Measurements from ENCODE around the gene TEKTIP1.
"Not testable (repeated sequence)": the region's sequence is repeated elsewhere in the genome, so short reads cannot be mapped to it uniquely, and the experiment has no call there.

The TEKTIP1 gene

DNA sequence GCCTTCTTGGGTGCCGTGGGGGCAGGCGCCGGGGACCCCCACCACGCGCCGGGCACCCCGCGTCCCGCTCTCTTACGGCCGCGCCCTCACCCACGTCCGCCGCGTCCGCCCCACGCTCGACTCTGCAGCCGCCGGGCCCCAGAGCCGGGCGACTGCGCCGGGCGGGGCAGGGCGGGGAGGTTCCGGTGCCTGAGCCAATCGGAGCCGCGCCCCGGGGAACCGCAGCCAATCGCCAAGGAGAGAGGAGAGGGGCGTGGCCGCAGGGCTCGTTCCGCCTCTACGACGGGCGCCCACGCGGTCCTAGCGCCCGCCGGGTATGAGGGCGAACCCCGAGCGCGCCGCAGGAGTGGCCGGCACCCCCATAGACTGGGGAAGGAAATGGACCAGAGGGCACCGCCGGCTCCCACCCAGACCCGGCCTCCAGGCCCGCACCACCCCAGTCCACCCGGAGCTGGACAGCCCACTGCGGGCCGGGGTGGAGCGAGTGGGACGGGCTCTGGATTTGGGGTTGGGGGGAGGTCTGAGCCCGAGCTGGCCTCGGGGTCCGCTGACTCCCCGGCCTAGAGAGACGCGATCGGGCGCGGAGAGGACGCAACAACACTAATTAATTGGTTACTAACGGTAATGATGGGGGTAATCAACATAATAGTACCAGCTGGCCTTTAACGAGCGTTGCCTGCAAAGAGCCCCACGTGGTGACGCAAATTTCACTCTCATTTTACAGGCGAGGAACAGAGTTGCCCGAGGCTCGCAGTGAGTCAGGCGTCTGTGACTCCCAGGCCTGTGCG lies 18.7 kb downstream of the TEKTIP1 start, which contains the start of gene MFSD12:
MFSD12 (minus strand) TSS at position 126 of the 788 bp plus-strand sequence. CDS start 183 bp downstream, outside the sequence.
- DNase-seq (ENCODE audit: low read depth, low spot score), result peak; percentile 75

GRCh38 chr19:3563709-3564524 lies 24.9 kb downstream of the TEKTIP1 start:
- no peak for DNase-seq (ENCODE audit: low read depth, low spot score)

GRCh38 chr19:3565139-3565538 lies 26.2 kb downstream of the TEKTIP1 start:
- no peak for DNase-seq (ENCODE audit: low read depth, low spot score)

DNA sequence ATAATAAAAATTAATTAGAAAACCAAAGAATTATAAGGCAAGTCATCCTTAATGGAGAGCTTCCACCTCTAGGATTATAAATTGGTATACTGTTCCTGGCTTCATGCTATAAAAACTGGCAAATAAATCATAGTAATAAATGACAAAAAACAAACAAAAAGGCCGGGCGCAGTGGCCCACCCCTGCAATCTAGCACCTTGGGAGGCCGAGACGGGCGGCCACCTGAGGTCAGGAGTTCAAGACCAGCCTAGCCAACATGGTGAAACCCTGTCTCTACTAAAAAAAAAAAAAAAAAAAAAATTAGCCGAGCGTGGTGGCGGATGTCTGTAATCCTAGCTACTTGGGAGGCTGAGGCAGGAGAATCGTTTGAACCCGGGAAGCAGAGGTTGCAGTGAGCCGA lies 31.1 kb downstream of the TEKTIP1 start:
- not testable (repeated sequence) for DNase-seq (ENCODE audit: low read depth, low spot score)

DNA sequence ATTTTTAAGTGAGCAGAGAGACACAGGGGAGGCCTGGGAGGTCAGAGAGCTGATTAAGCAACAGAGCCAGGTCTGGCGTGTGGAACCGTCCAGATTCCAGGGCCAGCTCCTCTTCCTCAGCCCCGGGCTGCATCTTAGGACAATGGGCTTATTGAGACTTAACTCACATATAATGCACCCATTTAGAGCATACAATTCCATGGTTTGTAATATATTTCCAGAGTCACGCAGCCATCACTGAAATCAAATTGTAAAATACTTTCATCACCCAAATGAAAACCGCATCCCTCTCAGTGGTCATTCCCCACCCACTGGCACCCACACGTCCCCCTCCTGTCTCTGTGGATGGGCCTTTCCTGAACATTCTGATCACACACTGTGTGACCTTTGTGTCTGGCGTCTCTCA lies 31.6 kb downstream of the TEKTIP1 start:
- DNase-seq (ENCODE audit: low read depth, low spot score), result no peak

- peak; percentile 99 for DNase-seq (ENCODE audit: low read depth, low spot score)
Measured at GRCh38 chr19:3572132-3572854, 33.3 kb downstream of the TEKTIP1 start.

DNA sequence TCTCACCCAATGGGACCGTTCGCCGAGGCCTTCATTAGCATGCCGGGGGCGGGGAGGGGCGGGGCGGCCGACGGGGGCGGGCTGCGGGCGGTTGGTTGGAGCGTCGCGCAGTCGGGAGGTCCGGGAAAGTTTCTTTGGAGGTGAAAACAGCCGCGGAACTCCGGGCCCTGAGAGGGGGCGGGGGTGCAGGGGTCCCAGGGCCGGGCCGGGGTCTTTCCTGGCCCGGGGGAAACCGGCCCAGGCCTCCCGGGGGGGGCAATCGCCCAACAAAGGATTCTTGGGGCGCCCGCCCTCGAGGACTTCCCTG lies 33.8 kb downstream of the TEKTIP1 start, which contains the start of gene HMG20B:
HMG20B (plus strand) TSS at position 90 of the 307 bp plus-strand sequence. CDS start 366 bp downstream, outside the sequence.
- no peak for DNase-seq (ENCODE audit: low read depth, low spot score)

DNA sequence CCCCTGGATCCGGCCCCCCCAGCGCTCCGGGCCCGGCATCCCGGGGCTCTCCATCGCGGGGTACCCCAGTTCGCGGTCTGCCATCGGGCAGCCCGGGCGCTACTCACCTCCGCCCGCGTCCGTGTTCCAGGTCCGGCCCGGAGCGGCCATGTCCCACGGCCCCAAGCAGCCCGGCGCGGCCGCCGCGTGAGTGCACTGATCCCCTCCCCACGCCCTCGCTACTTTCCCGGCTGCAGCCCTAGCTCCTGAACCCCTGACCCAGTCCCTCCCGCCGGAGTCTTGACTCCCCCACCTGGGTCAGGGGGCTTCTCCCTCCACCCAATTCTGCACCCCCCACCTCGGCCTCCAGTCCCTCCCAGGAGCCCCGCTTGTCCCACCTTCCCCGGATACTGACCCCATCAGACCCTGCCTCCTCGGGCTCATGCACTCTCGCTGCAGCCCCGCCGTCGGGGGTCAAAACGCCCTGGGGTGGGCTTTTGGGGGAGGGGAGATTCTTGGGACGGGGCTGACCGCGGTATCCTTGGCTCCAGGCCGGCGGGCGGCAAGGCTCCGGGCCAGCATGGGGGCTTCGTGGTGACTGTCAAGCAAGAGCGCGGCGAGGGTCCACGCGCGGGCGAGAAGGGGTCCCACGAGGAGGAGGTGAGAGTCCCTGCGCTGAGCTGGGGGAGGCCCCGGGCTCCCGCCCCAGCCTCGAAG lies 34.3 kb downstream of the TEKTIP1 start:
- no peak for DNase-seq (ENCODE audit: low read depth, low spot score)

DNA sequence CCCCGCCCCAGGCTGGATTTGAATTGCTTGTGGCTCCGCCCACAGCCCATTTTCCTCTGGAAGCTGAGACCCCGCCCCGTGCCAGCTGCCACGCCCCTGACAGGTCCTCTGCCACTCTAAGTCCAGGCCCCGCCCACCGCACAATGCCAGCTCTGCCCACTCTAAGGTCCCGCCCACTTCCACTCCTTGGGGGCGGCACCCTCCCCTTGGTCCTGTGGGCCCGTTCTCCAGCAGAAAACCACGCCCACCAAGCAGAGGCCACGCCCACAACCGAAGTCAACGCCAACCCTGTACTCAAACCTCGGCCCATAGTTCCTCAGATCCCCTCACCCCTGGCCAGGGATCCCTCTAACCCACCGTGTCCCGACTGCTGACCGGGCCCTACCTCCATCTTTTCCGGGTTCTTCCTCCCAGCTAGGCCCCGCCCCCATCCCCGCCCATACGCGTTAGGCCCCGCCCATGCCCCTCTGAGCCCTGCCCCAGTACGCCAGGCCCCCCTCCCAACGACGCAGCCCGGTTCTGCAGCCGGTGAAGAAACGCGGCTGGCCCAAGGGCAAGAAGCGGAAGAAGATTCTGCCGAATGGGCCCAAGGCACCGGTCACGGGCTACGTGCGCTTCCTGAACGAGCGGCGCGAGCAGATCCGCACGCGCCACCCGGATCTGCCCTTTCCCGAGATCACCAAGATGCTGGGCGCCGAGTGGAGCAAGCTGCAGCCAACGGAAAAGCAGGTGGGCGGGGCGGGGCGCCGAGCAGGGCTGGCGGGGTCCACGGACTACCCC lies 35.1 kb downstream of the TEKTIP1 start:
- DNase-seq (ENCODE audit: low read depth, low spot score), result peak; percentile 73

DNA sequence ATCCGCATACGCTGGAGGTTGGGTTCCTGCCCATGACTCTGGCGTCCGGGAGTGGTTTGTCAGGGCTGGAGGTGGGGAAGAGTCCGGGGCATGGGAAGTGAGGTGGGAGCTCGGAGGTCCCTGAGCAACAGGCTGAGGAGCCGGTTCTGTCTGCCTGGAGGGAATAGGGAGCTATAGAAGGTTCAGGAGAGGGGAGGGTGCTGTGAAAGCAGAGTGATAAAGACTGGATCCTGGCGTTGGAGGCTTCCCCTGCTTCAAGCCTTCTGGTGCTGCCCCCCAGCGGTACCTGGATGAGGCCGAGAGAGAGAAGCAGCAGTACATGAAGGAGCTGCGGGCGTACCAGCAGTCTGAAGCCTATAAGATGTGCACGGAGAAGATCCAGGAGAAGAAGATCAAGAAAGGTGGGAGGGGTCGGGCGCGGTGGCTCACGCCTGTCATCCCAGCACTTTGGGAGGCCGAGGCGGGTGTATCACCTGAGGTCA lies 36.3 kb downstream of the TEKTIP1 start:
- no peak for DNase-seq (ENCODE audit: low read depth, low spot score)

DNA sequence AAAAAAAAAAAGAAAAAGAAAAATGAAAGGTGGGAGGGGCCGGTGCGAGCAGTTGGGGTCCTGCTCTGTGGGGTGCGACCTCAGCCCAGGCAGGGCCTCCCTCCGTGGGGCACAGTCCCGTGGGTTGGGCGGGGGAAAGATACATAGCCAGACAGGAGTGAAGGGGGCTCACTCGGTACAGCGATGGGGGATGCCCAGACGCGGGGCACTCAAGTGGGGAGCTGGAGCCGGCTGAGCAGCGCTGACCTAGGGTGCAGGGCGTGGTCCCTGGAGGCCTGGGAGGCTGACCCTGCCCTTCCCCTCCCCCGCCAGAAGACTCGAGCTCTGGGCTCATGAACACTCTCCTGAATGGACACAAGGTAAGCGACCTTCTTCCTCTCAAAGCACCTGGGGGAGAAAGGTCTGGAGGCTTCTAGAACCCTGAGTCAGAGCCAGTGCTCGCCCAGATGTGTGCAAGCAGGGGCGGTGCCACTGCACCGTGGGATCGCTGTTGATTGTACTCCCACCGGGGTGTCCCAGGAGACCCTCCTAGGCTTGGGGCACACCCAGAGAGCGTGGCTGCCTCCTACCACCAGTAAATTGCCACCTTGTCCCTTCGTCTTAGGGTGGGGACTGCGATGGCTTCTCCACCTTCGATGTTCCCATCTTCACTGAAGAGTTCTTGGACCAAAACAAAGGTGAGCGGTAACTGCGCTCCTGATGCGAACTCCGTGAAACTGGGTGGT lies 37.1 kb downstream of the TEKTIP1 start:
- no peak for DNase-seq (ENCODE audit: low read depth, low spot score)

GRCh38 chr19:3576696-3577443 lies 37.9 kb downstream of the TEKTIP1 start:
- no peak for DNase-seq (ENCODE audit: low read depth, low spot score)

GRCh38 chr19:3577723-3578344 lies 38.9 kb downstream of the TEKTIP1 start:
- no peak for DNase-seq (ENCODE audit: low read depth, low spot score)

DNA sequence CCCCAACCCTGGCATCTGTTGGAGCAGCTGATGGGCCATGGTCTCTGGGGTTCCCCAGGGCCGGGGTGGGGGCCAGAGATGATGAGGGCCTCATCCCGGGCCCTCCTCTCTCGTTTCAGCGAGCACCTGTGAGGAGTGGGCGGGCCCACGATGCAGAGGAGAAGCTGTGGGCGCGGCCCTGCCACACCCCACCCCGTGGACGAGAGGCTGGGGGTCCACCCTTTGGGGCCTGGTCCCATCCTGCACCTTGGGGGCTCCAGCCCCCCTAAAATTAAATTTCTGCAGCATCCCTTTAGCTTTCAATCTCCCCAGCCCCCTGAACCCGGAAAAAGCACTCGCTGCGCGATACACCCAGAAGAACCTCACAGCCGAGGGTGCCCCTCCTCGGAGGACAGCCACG lies 39.4 kb downstream of the TEKTIP1 start:
- no peak for DNase-seq (ENCODE audit: low read depth, low spot score)

DNA sequence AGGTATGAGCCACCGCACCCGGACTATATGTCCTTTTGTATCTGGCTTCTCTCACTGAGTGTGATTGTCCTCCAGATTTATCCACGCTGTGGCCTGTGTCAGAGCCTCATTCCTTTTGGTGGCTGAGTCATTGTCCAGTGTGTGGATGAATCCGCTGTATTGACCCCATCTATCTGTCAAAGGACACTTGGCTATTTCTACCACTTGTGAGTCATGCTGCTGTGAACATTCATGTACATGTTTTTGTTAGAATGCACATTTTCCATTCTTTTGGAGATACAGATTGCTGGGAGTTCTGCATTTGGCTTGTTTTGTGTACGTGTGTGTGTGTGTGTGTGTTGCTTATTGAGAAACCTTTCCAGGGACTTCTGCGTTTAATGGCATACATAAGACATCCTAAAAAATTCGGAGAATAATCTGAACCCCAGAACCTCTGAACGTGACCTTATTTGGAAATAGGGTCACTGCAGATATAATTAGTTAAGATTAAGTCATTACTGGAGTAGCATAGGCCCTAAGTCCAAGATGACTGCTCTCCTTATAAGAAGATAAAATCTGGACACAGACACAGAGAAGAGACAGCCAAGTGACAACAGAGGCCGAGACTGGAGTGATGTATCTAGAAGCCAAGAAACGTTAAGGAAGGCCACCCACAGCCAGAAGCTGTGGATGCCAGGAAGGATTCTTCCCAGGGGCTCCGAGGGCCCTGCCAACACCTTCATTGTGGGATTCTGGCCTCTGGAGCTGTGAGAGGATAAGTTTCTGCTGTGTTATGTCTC lies 41.4 kb downstream of the TEKTIP1 start:
- DNase-seq (ENCODE audit: low read depth, low spot score), result peak; percentile 58

DNA sequence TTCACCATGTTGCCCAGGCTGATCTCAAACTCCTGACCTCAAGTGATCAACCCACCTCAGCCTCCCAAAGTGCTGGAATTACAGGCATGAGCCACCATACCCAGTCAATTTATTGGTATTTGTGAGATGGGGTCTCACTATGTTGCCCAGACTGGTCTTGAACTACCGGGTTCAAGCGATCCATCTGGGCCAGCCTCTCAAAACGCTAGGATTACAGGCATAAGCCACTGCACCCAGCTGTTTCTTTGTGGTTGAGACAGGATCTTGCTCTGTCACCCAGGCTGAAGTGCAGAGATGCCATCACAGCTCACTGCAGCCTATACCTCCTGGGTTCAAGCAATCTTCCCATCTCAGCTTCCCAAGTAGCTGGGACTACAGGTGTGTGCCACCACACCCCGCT lies 42.8 kb downstream of the TEKTIP1 start:
- DNase-seq (ENCODE audit: low read depth, low spot score), result not testable (repeated sequence)

DNA sequence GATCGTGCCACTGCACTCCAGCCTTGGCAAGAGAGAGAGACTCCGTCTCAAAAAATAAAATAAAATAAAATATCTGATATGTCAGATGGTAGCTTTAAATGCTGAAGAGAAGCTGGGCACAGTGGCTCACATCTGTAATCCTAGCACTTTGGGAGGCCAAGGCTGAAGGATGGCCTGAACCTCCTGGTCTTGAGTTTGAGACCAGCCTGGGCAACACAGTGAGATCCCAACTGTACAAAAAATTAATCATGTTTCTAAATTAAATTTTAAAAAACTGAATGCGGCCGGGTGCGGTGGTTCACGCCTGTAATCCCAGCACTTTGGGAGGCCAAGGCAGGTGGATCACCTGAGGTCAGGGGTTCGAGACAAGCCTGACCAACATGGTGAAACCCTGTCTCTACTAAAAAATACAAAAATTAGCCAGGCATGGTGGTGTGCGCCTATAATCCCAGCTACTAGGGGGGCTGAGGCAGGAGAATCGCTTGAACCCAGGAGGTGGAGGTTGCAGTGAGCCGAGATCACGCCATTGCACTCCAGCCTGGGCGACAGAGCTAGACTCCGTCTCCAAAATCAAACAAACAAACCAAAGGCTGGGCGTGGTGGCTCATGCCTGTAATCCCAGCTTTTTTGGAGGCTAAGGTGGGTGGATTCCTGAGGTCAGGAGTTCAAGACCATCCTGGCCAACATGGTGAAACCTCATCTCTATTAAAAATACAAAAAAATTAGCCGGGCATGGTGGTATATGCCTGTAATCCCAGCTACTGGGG lies 45.2 kb downstream of the TEKTIP1 start:
- DNase-seq (ENCODE audit: low read depth, low spot score), result not testable (repeated sequence)
